NCI-H2196 treated with DMSO at 0.1 percent for 48 hours (cell line): ENCODE measurements around the gene WDFY4.

Experiments
- DNase-seq: peaks from one replicate; lab custom pipeline; 2025; ENCODE audit not compliant: unreplicated experiment; lab: John Stamatoyannopoulos, UW

Gene WDFY4

DNA sequence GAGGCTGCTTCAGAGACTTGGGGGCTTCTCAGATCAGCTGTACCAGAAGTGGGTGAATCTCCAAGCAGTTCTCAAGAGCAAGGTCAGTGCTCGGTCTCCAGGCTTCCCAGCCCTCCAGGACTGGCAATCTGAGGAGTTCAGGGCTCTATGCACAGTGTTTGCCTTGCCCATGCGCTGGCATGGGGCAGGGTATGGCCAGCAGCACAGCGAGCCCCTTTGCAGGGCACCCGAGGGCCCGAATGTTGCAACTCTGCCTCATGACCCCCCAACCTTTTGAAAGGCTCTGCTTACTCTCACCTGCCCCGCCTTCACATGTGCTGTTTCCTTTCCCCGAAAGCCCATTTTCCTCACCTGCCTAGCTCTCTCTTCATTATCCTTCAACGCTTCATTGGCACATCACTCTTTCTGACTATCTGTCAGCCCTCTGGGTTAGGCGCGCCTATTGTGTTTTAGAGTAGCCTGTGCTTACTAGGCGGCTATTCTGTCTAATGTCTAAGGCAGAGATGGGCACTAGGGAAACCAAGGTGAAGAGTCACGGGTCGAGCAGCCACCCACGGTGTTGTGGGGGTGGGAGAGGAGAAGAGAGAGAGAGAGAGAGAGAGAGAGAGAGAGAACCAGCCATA is 83.6 kb downstream of the WDFY4 start:
- DNase-seq = no peak

DNA sequence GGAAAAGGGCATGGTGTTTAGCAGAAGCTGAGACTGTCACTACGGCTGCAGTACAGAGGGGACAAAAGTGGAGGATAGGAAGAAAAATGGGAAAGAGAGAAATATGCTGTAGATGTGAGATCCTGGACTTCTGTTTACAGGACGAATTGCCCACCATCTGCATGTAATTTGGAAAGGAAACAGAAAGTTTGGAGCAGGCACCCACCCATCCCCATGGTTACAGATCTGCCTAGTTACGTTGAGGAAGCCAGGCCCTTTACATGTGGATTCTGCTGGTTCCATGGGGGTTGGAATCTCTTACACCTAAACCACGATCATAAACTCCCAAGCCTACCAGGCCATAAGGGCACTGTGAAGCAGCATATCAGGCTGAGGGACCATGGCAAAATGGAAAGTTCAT is 84.3 kb downstream of the WDFY4 start:
- no peak for DNase-seq

GRCh38 chr10:48769706-48770435 is 85.2 kb downstream of the WDFY4 start:
- no peak for DNase-seq

DNA sequence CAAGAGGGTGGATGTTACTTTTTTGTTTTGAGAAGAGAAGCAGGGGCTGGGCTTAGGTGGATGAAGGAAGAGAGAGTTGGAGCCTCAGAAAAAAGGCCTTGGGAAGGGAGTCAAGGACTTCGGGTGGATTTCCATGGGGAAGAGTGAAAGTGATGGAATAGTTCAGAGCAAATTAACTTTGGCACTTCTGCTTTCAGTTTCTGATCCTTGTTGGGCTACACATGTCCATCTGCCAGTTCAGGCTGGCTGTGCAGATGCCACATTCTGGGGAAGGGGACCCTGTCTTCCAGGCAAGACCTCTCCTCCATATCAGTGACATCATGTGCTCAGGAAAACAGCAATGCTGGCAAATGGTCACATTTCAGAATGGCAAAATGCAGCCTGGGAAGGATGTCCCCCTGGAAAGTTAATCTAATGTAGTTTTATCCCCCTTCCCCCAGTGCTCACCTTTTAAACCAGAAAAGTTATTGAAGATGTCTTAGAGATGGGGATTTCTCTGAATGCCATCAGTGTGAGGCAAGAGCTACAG is 86.0 kb downstream of the WDFY4 start:
- no peak for DNase-seq

- DNase-seq = no peak
These were observed 86.6 kb downstream of the WDFY4 start for GRCh38 chr10:48771234-48771633.

- no peak for DNase-seq
These were observed 87.4 kb downstream of the WDFY4 start for GRCh38 chr10:48772059-48772458.

- no peak for DNase-seq
These were observed 88.9 kb downstream of the WDFY4 start for GRCh38 chr10:48773580-48773979.

GRCh38 chr10:48774416-48775205 is 89.9 kb downstream of the WDFY4 start:
- no peak for DNase-seq

DNA sequence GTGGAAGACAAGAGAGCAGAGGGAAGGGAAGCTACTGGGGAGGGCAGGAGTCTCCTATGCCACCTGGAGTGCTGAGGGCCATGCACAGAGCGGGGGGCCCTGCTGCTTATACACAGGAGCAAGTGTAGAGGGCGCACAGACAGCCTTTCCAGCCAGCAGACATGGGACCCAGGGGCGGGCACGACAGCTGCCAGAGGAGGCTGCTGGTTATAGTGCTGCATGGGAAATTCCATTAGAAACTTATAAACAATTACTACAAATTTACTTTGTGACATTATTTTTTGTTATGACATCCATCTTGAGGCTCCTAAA is 90.5 kb downstream of the WDFY4 start:
- no peak for DNase-seq

- no peak for DNase-seq
These were observed 91.4 kb downstream of the WDFY4 start for GRCh38 chr10:48776005-48776522.

- DNase-seq = no peak
These were observed 91.9 kb downstream of the WDFY4 start for GRCh38 chr10:48776528-48776927.

DNA sequence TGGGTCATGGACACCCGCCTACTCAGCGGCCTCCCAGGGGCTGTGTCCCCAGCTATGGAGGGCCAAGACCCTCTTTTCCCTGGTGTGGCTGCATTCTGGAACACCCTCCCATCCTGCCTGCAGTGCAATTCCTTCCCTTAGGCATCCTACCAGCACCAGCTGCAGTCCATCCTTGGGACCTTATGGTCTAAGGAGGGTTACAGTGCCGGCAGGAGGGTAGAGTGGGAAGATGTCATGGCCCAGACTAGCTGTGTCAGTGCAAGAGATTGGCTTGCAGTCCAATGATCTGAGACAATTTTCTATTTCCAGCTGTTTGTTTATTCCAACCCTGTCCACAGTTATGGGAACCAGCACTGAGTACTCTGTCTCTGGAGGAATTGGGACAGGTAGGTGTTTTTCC is 92.4 kb downstream of the WDFY4 start:
- no peak for DNase-seq

DNA sequence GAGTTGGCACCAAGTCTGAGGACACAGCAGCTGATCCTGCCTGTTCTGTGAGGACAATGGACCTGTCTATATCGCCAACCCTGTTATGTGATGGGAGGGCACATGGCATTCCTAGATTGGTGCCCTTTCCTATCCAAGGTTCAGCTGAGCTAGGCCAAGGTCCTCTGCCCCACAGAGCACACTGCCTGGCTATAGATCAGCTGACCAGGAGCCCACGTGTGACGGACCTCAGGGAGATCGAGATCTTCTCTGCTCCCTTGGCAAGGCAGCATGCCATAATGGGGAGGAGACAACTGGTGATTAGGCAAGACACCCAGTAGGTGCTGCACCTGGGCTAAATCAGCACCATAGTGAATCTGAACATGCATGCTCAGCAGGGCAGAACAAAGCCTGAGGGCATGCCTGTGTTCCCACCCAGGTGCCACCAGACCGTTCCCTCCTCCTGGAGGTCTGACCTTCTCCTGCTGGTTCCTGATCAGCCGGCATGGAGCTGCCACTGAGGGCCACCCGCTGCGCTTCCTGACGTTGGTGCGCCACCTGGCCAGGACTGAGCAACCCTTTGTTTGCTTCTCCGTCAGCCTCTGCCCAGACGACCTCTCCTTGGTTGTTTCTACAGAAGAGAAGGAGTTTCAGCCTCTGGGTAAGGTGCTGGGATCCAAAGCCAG is 93.7 kb downstream of the WDFY4 start:
- no peak for DNase-seq

DNA sequence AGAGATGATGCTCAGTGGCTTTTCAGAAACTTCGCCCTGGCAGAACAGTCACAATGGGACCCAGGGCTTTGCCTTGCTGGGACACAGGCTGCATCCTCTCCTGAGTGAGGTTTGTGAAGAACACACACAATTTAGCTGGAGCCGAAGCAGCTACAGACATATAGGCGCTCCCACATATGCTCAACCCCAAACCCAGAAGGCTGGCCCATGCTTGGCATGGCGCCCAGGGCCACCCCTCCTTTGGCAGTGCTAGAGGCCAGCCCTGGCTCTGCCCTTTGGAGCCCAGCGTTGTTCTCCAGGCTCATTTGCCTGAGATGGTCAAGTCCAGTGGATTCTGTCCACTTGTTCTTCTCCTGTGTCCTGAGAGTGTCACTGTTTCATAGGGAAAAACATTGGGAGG is 94.4 kb downstream of the WDFY4 start:
- no peak for DNase-seq

GRCh38 chr10:48779546-48780152 is 95.0 kb downstream of the WDFY4 start:
- no peak for DNase-seq

- DNase-seq = no peak
These were observed 95.7 kb downstream of the WDFY4 start for GRCh38 chr10:48780341-48780740.

- no peak for DNase-seq
These were observed 97.7 kb downstream of the WDFY4 start for GRCh38 chr10:48782386-48782785.

- no peak for DNase-seq
These were observed 99.4 kb downstream of the WDFY4 start for GRCh38 chr10:48784031-48784430.

- DNase-seq = no peak
These were observed 101.1 kb downstream of the WDFY4 start for GRCh38 chr10:48785796-48786195.

GRCh38 chr10:48786606-48787282 is 102.1 kb downstream of the WDFY4 start:
- DNase-seq = no peak
